PC-9 (cell line): ENCODE results near the gene RIOX2. TPM values are rescaled to one million over a fixed set of nuclear protein-coding genes. Genes with fewer than 3 reads are reported as not detected.

Source experiments
- BruUV-seq: library from RNA; stranded (reverse); fragments of 400-500 nt; replicated peaks from 2 replicates; lab custom pipeline; 2021; lab: Mats Ljungman, UMichigan
- CTCF ChIA-PET: fragments of 300-600 bp; sonication (Branson Sonifier 250); formaldehyde crosslinking; loops from one replicate; lab custom pipeline; 2022; ENCODE audit warnings: antibody characterized with exemption; lab: Charles Lee
- POLR2A ChIA-PET: fragments of 300-600 bp; sonication (Branson Sonifier 250); formaldehyde crosslinking; loops from one replicate; lab custom pipeline; 2022; ENCODE audit warnings: antibody characterized with exemption; ENCODE audit not compliant: unreplicated experiment; lab: Charles Lee
- DNase-seq, 2 experiments: peaks; one replicate each; pipeline versions ENCODE4 v3.0.0 to v3.0.0-alpha.2; 2015 to 2022; ENCODE audit warnings: mixed read lengths in 1 of 2
- H2AFZ ChIP-seq: fragments of 200-600 bp; sonication (generic); 2 replicates; pipeline ENCODE4 v1.8.1; 2017; ENCODE audit warnings: antibody characterized with exemption
- H3F3A ChIP-seq: fragments of 200-600 bp; sonication (generic); 2 replicates; pipeline ENCODE4 v1.8.1; 2017; ENCODE audit warnings: antibody characterized with exemption, mild to moderate bottlenecking, low read depth; ENCODE audit not compliant: insufficient read depth
- H3K27ac ChIP-seq: fragments of 200-600 bp; sonication (generic); 2 replicates; pipeline ENCODE4 v1.6.1; 2016; ENCODE audit warnings: mixed run types
- H3K27me3 ChIP-seq: fragments of 200-600 bp; sonication (generic); 2 replicates; pipeline ENCODE4 v1.6.1; 2016; ENCODE audit warnings: low read depth, mixed run types; ENCODE audit not compliant: insufficient read depth
- H3K36me3 ChIP-seq: fragments of 200-600 bp; sonication (generic); 2 replicates; pipeline ENCODE4 v1.6.1; 2016; ENCODE audit warnings: low read depth, mixed run types
- H3K4me1 ChIP-seq: fragments of 200-600 bp; sonication (generic); replicated peaks from 2 replicates; pipeline ENCODE4 v1.6.1; 2016; ENCODE audit warnings: mixed run types; ENCODE audit not compliant: insufficient read depth
- H3K4me2 ChIP-seq: fragments of 200-600 bp; sonication (generic); 2 replicates; pipeline ENCODE4 v1.6.1; 2017; ENCODE audit warnings: mixed run types
- H3K4me3 ChIP-seq: fragments of 200-600 bp; sonication (generic); 2 replicates; pipeline ENCODE4 v1.6.1; 2016; ENCODE audit warnings: mixed run types
- H3K79me2 ChIP-seq: fragments of 200-600 bp; sonication (generic); 2 replicates; pipeline ENCODE4 v1.6.1; 2017; ENCODE audit warnings: low read depth, mixed run types
- H3K9me2 ChIP-seq: fragments of 200-600 bp; sonication (generic); 2 replicates; pipeline ENCODE4 v1.8.1; 2017; ENCODE audit warnings: mild to moderate bottlenecking; ENCODE audit not compliant: insufficient read depth
- H3K9me3 ChIP-seq: fragments of 200-600 bp; sonication (generic); 2 replicates; pipeline ENCODE4 v1.8.1; 2016; ENCODE audit warnings: low read depth; ENCODE audit not compliant: insufficient read depth
- H4K20me1 ChIP-seq: fragments of 200-600 bp; sonication (generic); 2 replicates; pipeline ENCODE4 v1.8.1; 2017; ENCODE audit not compliant: insufficient read depth
- CTCF ChIP-seq: fragments of 200-600 bp; sonication (generic); conservative IDR thresholded peaks from 2 replicates; pipeline ENCODE4 v1.6.1; 2017; ENCODE audit warnings: mixed run types, antibody characterized with exemption, mild to moderate bottlenecking, moderate library complexity
- EZH2 ChIP-seq: fragments of 200-600 bp; sonication (generic); IDR thresholded peaks from 2 replicates; pipeline ENCODE4 v1.8.0; 2017; ENCODE audit warnings: antibody characterized with exemption, low read depth
- intact Hi-C: fragments of 100-400 bp; cut with micrococcal nuclease; formaldehyde crosslinking; loops from one replicate; pipeline ENCODE4 v1.10.0; 2022; ENCODE audit not compliant: unreplicated experiment
- total RNA-seq: library from RNA; stranded (reverse); gene quantifications from 2 replicates; pipeline ENCODE4 v1.2.3, GENCODE V29; 2021

Gene RIOX2
- total RNA-seq, 1 experiment from 2014 or later: 33.1 TPM

GRCh38 chr3:97935842-97936241 is 36.4 kb downstream of the RIOX2 start:
- Histone ChIP-seq H2AFZ (no peak overlapping the region), H3K36me3 (peaks cover 10% of the 10 kb centered on the region; the same call in 1 of the 2 replicates), H3K27ac (no peak overlapping the region), H3K9me2 (no peaks in the 10 kb centered on the region), H3F3A (no peaks in the 10 kb centered on the region), H3K4me2 (no peak overlapping the region), H3K9me3 (no peaks in the 10 kb centered on the region), H3K27me3 (no peaks in the 10 kb centered on the region), H3K4me1 (no peaks in the 10 kb centered on the region), H3K4me3 (no peak overlapping the region), H4K20me1 (no peaks in the 10 kb centered on the region), H3K79me2 (no peaks in the 10 kb centered on the region)
- BruUV-seq: no TSS peak
- intact Hi-C loops: no loop called here
- ChIA-PET POLR2A (no interaction called here), CTCF (interaction anchor here (0.5 kb wide), 1 partner anchor 90 kb away, joined by 3 read pairs; no protein-coding TSS in a partner anchor)
- DNase-seq: peak in 1 of 2 experiments; percentile 46
- TF ChIP-seq EZH2 (no peak), CTCF (no peak)

- H3K9me2 ChIP-seq: no peaks in the 10 kb centered on the region
- H3K27me3 ChIP-seq: no peaks in the 10 kb centered on the region
- CTCF ChIA-PET: no interaction called here
- BruUV-seq: no TSS peak
- H3K9me3 ChIP-seq: no peaks in the 10 kb centered on the region
- H3F3A ChIP-seq: no peaks in the 10 kb centered on the region
- POLR2A ChIA-PET: interaction anchor here (0.6 kb wide), 1 partner anchor 14 kb away, joined by 4 read pairs; no protein-coding TSS in a partner anchor
- H3K79me2 ChIP-seq: no peaks in the 10 kb centered on the region
- peaks cover 10% of the 10 kb centered on the region; the same call in 1 of the 2 replicates for H3K36me3 ChIP-seq
- no peaks in the 10 kb centered on the region for H3K4me1 ChIP-seq
- H3K4me2 ChIP-seq: no peak overlapping the region
- DNase-seq: no peak
- H4K20me1 ChIP-seq: no peaks in the 10 kb centered on the region
- H2AFZ ChIP-seq: no peak overlapping the region
- no peak overlapping the region for H3K27ac ChIP-seq
- intact Hi-C loops: no loop called here
- no peak overlapping the region for H3K4me3 ChIP-seq
- TF ChIP-seq CTCF: no peak
Observed at GRCh38 chr3:97934980-97935695, 37.1 kb downstream of the RIOX2 start.

- Histone ChIP-seq H3K36me3 (0 out of 2 replicates have a peak, but pooled peaks cover 10% of the 10 kb centered on the region), H3K27me3 (no peaks in the 10 kb centered on the region), H2AFZ (no peak overlapping the region), H4K20me1 (no peaks in the 10 kb centered on the region), H3K9me2 (no peaks in the 10 kb centered on the region), H3K9me3 (no peaks in the 10 kb centered on the region), H3K27ac (no peak overlapping the region), H3K4me3 (no peak overlapping the region), H3K4me1 (0 out of 2 replicates have a peak, but pooled peaks cover 3% of the 10 kb centered on the region), H3K79me2 (no peaks in the 10 kb centered on the region), H3F3A (no peaks in the 10 kb centered on the region), H3K4me2 (no peak overlapping the region)
- intact Hi-C loops: no loop called here
- CTCF ChIA-PET: no interaction called here
- TF ChIP-seq CTCF (no peak), EZH2 (no peak)
- BruUV-seq: no TSS peak
- POLR2A ChIA-PET: no interaction called here
- no peak for DNase-seq
Observed at GRCh38 chr3:97932387-97932801, 39.8 kb downstream of the RIOX2 start.
